Fibroblast of lung (primary cell): ENCODE results near the gene HIPK2.

ENCODE experiments used
- CTCF ChIP-seq, 2 donors: IDR thresholded peaks in 1 of 2; conservative IDR thresholded peaks in 1 of 2; 1 replicate in 1 of 2; 2 replicates in 1 of 2; pipeline ENCODE4 v1.5.1; 2011 to 2012; ENCODE audit warnings: low read length in 2 of 2, control low read depth in 1 of 2, inconsistent platforms in 1 of 2, low read depth in 1 of 2, mild to moderate bottlenecking in 1 of 2
- EZH2 ChIP-seq: IDR thresholded peaks from 2 replicates; pipeline ENCODE4 v1.5.1; 2012; ENCODE audit warnings: low read length, control low read depth, mild to moderate bottlenecking; ENCODE audit errors: missing control alignments

GRCh38 chr7:139741239-139741638, 36.6 kb downstream of the HIPK2 start:
- no peak for TF ChIP-seq CTCF (conservative IDR thresholded peaks at IDR 0.05 in 1 of 2, IDR thresholded peaks at IDR 0.05 in 1 of 2; ENCODE audit: low read depth in 1 of 2, low read length in 2 of 2)
- no peak for TF ChIP-seq EZH2
